Gastrocnemius medialis (tissue), 4 donors: ENCODE measurements around the gene CFAP100.

Experiments used
- CTCF ChIP-seq, 5 experiments: fragments of 450-650 bp in 3 of 5; fragments of 200-600 bp in 2 of 5; sonication (generic) in 2 of 5; IDR thresholded peaks in 4 of 5; conservative IDR thresholded peaks in 1 of 5; 1 replicate in 4 of 5; 2 replicates in 1 of 5; pipeline ENCODE4 v1.5.1; 2016 to 2019; ENCODE audit warnings: antibody characterized with exemption in 5 of 5, mild to moderate bottlenecking in 3 of 5, moderate library complexity in 3 of 5
- POLR2A ChIP-seq, 2 donors: fragments of 450-650 bp; IDR thresholded peaks; one replicate each; pipeline ENCODE4 v1.6.1; 2017; ENCODE audit warnings: antibody characterized with exemption in 2 of 2, mild to moderate bottlenecking in 2 of 2, moderate library complexity in 2 of 2

DNA sequence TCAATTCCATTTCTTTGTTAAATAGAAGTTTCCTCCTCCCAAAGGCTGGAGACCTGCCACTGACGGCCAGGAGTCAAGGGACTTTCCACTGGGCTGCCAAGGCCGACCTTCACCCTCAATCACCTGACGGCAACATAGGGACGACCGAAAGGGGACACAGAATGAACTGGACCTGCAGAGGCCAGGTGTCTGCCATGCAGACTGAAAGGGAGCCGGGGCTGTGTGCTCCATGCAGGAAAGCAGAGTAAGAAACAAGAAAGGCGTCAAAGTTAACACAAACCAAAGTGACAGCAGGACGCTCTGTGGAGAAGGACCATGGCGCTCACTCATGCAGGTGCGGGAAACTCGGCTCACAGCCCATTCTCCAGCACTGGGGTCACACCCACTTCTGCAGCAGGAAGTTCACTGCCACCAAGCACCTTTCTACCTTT lies 54.9 kb downstream of the CFAP100 start:
- TF ChIP-seq CTCF (IDR thresholded peaks at IDR 0.05 in 4 of 5, conservative IDR thresholded peaks at IDR 0.05 in 1 of 5) (no peak), POLR2A (IDR thresholded peaks at IDR 0.05) (no peak)
